Eye (tissue), 1 donor: ENCODE results near the gene CLTCL1.

Experiments
- DNase-seq: peaks from one replicate; pipeline ENCODE4 v3.0.0-alpha.2; 2015

The CLTCL1 gene

GRCh38 chr22:19194766-19195536, 96.6 kb downstream of the CLTCL1 start:
- DNase-seq, result no peak

- no peak for DNase-seq
These were observed 97.6 kb downstream of the CLTCL1 start for GRCh38 chr22:19193879-19194278.

GRCh38 chr22:19187716-19188563, 103.6 kb downstream of the CLTCL1 start:
- no peak for DNase-seq

- no peak for DNase-seq
These were observed 107.1 kb downstream of the CLTCL1 start for GRCh38 chr22:19184276-19184997.

- no peak for DNase-seq
These were observed 108.3 kb downstream of the CLTCL1 start for GRCh38 chr22:19183216-19183615.

- DNase-seq, result no peak
These were observed 108.9 kb downstream of the CLTCL1 start for GRCh38 chr22:19182472-19183157.

- no peak for DNase-seq
These were observed 109.6 kb downstream of the CLTCL1 start for GRCh38 chr22:19181786-19182471.

- no peak for DNase-seq
These were observed 110.6 kb downstream of the CLTCL1 start for GRCh38 chr22:19180740-19181410.

- no peak for DNase-seq
These were observed 111.3 kb downstream of the CLTCL1 start for GRCh38 chr22:19180234-19180633.

- DNase-seq, result no peak
These were observed 111.9 kb downstream of the CLTCL1 start for GRCh38 chr22:19179497-19180048.

GRCh38 chr22:19178657-19179496, 112.6 kb downstream of the CLTCL1 start, which contains the start of gene SLC25A1:
Gene SLC25A1 (minus strand): TSS chr22:19178736. CDS start chr22:19178673, 63 bp downstream.
- peak; percentile 93 for DNase-seq

GRCh38 chr22:19178065-19178656, 113.4 kb downstream of the CLTCL1 start:
- DNase-seq, result peak; percentile 76

GRCh38 chr22:19177164-19178064, 114.1 kb downstream of the CLTCL1 start:
- DNase-seq, result no peak

GRCh38 chr22:19176732-19177131, 114.8 kb downstream of the CLTCL1 start:
- DNase-seq, result no peak

GRCh38 chr22:19176175-19176643, 115.3 kb downstream of the CLTCL1 start:
- no peak for DNase-seq

- no peak for DNase-seq
These were observed 115.8 kb downstream of the CLTCL1 start for GRCh38 chr22:19175602-19176174.

- DNase-seq, result no peak
These were observed 116.4 kb downstream of the CLTCL1 start for GRCh38 chr22:19175026-19175601.
